ENCODE results near the gene ITGAX. TPM values are rescaled to one million over a fixed set of nuclear protein-coding genes. Genes with fewer than 3 reads are reported as not detected.

ITGAX gene
- total RNA-seq, 2 donors from 2014 or later = 1.7 to 3.5 TPM

- DNase-seq (no peak), ATAC-seq (no peak)
- intact Hi-C loops (cut with DNase I) = no loop called here
Observed at GRCh38 chr16:31365131-31365865, 10.3 kb downstream of the ITGAX start.

GRCh38 chr16:31367853-31368252 is 12.9 kb downstream of the ITGAX start:
- DNase-seq = no peak
- intact Hi-C loops (cut with DNase I) = no loop called here
- ATAC-seq = peak in 1 of 2 donors; percentile 29

- ATAC-seq (no peak), DNase-seq (no peak)
- intact Hi-C loops (cut with DNase I) = no loop called here
Observed at GRCh38 chr16:31371008-31371407, 16.0 kb downstream of the ITGAX start.

- no peak for ATAC-seq
- intact Hi-C loops (cut with DNase I) = no loop called here
- no peak for DNase-seq
Observed at GRCh38 chr16:31371619-31372484, 16.9 kb downstream of the ITGAX start.

GRCh38 chr16:31373235-31373634 is 18.3 kb downstream of the ITGAX start:
- ATAC-seq (no peak), DNase-seq (no peak)
- intact Hi-C loops (cut with DNase I) = no loop called here

GRCh38 chr16:31375231-31375630 is 20.3 kb downstream of the ITGAX start:
- ATAC-seq (no peak), DNase-seq (no peak)
- intact Hi-C loops (cut with DNase I) = no loop called here

- intact Hi-C loops (cut with DNase I) = no loop called here
- ATAC-seq = no peak
- no peak for DNase-seq
Observed at GRCh38 chr16:31376705-31377104, 21.7 kb downstream of the ITGAX start.

GRCh38 chr16:31377210-31377903 is 22.4 kb downstream of the ITGAX start:
- DNase-seq (no peak), ATAC-seq (no peak)
- intact Hi-C loops (cut with DNase I) = no loop called here

GRCh38 chr16:31380201-31380600 is 25.2 kb downstream of the ITGAX start:
- intact Hi-C loops (cut with DNase I) = no loop called here
- ATAC-seq (no peak), DNase-seq (no peak)

GRCh38 chr16:31382485-31383161 is 27.6 kb downstream of the ITGAX start:
- ATAC-seq (peak; percentile 83 to 86), DNase-seq (peak; percentile 64)
- intact Hi-C loops (cut with DNase I) = no loop called here

GRCh38 chr16:31385680-31386079 is 30.7 kb downstream of the ITGAX start:
- intact Hi-C loops (cut with DNase I) = no loop called here
- DNase-seq (no peak), ATAC-seq (no peak)

- DNase-seq (no peak), ATAC-seq (peak in 1 of 2 donors; percentile 47)
- intact Hi-C loops (cut with DNase I) = no loop called here
Observed at GRCh38 chr16:31386157-31386984, 31.4 kb downstream of the ITGAX start.

- intact Hi-C loops (cut with DNase I) = no loop called here
- no peak for DNase-seq
- no peak for ATAC-seq
Observed at GRCh38 chr16:31388535-31388934, 33.6 kb downstream of the ITGAX start.

- ATAC-seq (no peak), DNase-seq (no peak)
- intact Hi-C loops (cut with DNase I) = no loop called here
Observed at GRCh38 chr16:31390504-31391041, 35.6 kb downstream of the ITGAX start.

- intact Hi-C loops (cut with DNase I) = no loop called here
- ATAC-seq = no peak
Observed at GRCh38 chr16:31393056-31393455, 38.1 kb downstream of the ITGAX start, which contains the start of gene ITGAD. TSS of gene ITGAD (plus strand) at chr16:31393335. CDS start at chr16:31393361, 26 bp downstream.

GRCh38 chr16:31395647-31396046 is 40.7 kb downstream of the ITGAX start:
- DNase-seq (no peak), ATAC-seq (peak; percentile 47 to 50)
- intact Hi-C loops (cut with DNase I) = no loop called here

More at GRCh38 chr16:31393056-31393455, 38.1 kb downstream of the ITGAX start, which contains the start of gene ITGAD:
- no peak for DNase-seq

- ATAC-seq (no peak), DNase-seq (no peak)
- intact Hi-C loops (cut with DNase I) = no loop called here
Observed at GRCh38 chr16:31397096-31397660, 42.2 kb downstream of the ITGAX start.

- no peak for DNase-seq
- ATAC-seq = no peak
- intact Hi-C loops (cut with DNase I) = no loop called here
Observed at GRCh38 chr16:31397701-31398100, 42.7 kb downstream of the ITGAX start.
